ENCODE data around the gene PRPF19.
A peak's percentile ranks its signal among the peaks of the same experiment; 100 is the strongest.

PRPF19 gene

DNA sequence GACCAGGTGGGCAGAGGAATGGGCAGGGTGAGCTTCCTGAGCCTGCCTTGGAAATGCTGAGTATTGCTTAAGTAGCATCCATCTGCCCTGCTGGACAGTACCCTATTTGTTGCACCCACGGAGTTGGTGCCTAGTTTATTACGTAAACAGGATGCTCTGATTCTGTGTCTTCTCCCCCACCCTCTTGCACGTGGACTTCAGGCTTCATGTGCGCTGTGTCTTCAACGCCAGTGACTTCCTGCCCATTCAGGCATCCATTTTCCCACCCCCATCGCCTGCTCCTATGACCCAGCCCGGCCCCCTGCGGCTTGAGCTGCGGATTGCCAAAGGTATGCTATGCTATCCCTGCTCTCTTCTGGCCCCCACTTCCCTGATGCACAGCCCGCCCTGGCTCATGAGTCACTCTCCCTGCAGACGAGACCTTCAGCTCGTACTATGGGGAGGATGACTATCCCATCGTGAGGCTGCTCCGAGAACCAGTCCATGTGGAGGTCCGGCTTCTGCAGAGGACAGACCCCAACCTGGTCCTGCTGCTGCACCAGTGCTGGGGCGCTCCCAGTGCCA lies 33.3 kb downstream of the PRPF19 start:
- DNase-seq (ENCODE audit: low spot score), result peak; percentile 78

DNA sequence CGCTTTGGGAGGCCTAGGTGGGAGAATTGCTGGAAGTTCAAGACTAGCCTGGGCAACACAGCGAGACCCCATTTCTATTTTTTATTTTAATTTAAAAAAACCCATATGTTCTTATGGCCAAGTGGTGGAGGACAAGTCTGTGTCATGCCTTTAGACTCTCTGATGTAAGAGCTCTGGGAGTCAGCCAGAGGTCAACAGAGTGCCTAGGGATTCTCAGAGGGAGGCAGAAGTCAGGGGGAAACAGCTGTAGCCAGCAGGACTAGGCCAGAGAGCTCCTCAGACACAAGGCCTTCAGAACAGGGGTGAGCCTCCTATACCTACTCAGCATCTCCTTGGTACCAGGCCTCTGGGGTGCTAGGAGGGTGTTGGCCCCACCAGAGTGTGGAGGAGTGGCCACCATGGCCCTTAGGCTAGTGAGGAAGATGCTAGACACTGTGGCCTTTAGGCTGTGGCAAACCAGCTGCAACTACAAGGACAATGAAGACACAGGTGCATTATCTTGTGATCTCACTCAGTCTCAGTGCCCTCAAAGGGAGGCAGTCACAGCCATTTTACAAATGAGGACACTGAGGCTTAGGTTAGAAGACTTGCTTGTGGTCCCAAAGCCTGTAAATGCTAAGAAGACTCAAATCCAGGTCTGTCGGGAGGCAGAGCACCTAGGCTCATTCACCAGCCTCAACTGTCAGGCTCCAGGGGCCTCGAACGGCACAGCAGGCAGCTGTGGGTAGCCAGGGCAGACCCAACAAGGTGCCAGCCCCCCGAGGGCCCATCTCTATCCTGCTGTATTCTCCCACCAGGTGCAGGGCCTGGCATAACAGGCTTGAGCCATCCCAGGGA lies 34.0 kb downstream of the PRPF19 start:
- DNase-seq (ENCODE audit: low spot score), result no peak

DNA sequence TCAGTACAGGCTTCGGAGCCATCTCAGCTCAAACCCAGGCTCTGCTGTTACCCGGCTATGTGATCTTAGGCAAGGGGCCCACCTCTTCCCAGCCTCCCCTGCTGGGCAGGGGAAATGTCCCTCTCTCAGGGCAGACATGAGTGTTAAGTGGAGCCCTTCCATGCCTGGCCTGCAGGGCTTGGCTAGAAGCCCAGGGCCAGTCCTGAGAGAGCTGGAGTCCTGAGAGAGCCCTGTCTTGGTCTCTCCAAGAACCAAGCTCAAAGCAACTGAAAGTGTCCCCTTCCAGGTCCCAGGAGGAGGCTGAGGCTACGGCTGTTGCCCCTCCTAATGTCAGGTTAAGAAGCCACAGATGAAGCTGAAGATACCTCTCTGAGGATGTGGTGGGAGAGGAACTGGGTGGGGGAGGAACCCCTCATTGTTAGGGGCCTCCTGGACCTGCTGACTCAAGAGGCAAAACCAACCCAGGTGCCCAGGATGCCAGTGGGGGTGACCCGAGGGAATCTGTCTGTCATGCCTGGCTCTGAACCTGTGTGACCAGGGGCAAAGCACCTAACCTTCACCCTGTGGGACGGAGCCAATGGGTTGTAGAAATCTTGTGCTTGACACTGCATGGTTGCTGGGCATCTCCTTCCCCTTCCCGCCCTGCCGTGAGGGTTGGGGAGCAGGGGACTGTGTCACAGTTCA lies 34.9 kb downstream of the PRPF19 start:
- DNase-seq (ENCODE audit: low spot score), result no peak

DNA sequence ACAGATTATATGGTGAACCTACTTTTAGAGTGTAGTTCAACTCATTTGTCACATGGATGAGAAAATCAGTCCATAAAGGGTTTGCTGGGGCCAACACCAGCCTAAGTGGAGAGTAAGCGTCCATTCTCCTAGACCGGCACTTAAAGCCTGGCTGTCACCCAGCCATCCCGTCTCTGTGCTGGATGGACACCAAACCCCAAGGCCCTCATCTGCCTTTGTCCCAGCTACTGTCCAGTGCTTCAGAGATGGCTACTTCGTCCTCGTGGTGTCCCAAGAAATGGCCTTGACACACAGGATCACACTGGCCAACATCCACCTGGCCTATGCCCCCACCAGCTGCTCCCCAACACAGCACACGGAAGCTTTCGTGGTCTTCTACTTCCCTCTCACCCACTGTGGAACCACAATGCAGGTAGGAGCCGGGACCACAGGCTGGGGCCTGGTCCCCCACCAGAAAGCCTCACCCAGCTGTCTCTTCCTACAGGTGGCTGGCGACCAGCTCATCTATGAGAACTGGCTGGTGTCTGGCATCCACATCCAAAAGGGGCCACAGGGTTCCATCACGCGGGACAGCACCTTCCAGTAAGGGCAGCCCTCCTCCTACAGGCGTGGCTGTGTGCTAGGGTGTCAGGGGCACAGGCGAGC lies 35.5 kb downstream of the PRPF19 start:
- no peak for DNase-seq (ENCODE audit: low spot score)

DNA sequence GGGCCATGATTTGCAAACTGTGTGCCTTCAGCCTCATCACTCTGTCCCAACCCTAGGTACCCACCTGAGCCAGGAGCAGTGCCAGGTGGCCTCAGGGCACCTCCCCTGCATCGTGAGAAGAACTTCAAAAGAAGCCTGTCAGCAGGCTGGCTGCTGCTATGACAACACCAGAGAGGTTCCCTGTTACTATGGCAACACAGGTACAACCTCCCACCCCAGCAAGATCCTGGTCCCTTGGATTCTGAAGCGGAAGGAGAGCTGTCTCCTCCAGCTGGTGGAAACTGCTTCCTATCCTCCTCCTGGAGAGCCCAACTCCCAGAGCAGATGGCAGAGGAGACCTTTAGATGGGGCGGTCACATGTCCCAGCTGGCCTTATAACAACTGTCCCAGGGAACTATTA lies 36.1 kb downstream of the PRPF19 start:
- DNase-seq (ENCODE audit: low spot score), result no peak

DNA sequence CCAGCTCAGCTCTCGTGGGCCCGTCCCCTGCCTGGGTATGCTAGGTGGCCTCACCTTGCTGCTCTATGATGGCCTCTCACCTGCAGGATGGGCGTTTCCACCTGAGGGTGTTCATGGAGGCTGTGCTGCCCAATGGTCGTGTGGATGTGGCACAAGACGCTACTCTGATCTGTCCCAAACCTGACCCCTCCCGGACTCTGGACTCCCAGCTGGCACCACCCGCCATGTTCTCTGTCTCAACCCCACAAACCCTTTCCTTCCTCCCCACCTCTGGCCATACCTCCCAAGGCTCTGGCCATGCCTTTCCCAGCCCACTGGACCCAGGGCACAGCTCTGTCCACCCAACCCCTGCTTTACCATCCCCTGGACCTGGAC lies 36.9 kb downstream of the PRPF19 start:
- no peak for DNase-seq (ENCODE audit: low spot score)

DNA sequence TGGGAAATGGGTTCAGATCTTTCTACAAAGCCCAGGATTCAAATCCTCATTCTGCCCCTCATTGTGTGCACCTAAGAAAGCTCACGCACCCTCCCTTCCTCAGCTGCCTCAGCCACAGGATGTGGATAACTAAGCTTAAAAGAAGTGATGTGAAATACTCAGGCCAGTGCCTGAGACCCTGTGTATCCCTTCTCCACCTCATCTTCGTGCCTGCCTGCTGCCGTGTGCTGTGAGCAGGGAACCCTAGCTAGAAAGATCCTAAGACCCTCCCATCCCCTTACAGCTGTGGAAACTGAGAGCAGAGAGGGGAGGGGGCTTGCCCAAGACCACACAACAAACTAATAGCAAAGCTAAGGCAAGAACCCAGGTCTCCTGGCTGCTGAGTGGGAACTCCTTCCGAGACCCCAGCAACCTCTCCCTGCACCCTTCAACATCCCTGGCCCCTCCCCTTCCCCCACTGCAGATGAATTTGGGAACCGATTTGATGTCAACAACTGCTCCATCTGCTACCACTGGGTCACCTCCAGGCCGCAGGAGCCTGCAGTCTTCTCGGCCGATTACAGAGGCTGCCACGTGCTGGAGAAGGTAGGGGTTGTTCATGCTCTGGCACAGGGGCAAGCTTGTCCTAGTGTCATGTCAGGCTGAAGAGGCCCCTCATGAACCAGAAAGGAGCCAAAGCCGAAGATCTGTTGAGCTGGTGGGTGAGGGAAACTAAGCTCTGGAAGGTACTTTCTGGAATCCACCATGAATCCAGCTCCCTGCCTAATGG lies 37.5 kb downstream of the PRPF19 start:
- no peak for DNase-seq (ENCODE audit: low spot score)

DNA sequence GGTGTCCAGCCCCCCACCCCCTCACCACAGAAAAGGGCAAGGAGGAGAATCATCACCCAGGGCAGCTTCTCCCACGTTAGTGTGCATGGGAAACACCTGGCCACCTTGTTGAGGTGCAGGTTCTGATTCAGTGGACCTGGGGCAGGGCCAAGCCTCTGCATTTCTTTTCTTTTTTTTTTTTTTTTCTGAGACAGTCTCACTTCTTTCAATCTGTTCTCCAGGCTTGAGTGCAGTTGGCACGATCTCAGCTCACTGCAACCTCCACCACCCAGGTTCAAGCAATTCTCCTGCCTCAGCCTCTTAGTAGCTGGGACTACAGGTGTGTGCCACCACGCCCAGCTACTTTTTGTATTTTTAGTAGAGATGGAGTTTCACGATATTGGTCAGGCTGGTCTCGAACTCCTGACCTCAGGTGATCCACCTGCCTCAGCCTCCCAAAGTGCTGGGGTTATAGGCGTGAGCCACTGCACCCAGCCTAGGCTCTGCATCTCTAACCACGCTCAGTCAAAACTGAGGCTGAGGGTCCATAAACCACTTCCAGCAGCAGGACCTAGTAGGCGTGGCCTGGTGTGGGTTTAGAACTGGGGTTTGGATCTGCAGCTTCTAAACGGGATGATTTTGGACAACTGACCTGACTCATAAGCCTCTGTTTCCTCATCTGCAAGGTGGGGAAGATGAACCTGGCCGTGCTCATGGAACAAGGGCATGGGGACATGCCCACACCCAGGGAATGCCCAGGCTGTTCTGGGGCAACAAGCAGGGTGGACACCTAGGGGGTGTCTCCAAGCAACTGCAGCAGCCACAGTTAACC lies 38.3 kb downstream of the PRPF19 start:
- no peak for DNase-seq (ENCODE audit: low spot score)

DNA sequence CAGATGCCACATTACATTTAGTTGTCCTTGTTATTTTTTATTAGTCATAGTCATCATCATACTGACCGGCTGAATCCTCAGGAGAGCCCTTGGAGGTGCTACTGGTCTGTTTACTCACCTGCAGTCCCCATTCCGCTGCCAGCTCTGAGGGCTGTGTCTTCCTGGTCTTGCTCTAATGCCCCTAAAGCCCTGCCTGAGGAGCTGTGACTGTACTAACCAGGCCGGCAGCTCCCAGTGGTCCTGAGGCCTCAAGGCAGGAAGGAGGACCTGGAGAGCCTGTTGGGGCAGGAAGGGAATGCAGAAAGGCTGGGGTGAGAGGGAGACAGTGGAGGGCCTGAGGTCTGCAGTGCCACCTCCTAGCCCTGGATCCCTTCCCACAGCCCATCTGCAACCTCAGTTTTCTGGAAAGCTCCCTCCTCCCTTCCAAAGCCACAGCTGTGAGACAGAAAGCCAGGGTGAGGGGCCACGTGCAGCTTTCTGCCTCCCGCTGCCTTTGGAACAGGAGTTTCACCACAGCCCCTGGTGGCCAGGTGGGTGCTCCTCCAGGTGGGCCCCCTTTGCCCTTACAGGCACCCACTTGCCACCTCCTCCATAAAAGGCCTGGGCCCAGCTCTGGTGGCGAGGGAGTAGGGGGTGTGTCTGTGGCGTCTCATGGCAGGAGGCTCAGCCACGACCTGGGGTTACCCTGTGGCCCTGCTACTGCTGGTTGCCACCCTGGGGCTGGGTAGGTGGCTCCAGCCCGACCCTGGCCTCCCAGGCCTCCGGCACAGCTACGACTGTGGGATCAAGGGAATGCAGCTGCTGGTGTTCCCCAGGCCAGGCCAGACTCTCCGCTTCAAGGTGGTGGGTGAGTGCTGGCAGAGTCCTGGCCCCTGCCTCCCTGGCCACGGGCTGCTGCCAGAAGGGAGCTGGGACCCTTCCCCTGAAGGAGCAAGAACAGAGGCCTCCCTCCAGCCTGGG lies 39.2 kb downstream of the PRPF19 start, which contains the start of gene ZP1:
ZP1 (plus strand) TSS at position 632 of the 960 bp plus-strand sequence; CDS start at position 652, 20 bp downstream.
- no peak for DNase-seq (ENCODE audit: low spot score)

DNA sequence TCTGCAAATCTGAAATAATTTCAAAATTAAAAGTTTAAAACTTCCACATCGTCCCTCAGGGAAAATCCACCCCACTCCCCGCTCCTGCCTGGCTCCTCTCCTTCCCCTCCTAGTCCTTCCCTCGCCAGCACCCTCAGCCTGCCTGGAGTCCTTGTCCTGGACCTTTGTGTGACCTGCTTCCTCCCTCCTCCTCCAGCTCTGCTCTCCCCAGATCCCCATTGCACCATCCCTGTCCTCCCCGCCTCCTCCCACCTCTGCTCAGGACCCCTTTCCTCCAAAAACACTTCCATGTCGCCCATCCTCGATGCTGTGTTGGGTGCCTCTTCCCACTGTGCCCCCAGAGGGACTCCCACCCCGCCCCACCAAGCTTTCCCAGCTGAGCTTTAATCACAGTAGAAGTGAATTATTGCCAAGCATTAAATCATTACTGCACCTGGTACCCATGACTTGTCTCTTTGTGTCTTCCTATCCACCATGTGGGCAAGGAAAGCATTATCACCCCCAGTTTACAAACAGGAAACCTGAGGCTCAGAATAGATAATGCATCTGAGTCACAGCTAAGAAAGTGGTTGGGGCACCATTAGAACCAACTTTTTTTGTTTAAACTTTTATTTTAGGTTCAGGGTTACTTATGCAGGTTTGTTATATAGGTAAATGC lies 41.4 kb downstream of the PRPF19 start:
- DNase-seq (ENCODE audit: low spot score), result no peak

DNA sequence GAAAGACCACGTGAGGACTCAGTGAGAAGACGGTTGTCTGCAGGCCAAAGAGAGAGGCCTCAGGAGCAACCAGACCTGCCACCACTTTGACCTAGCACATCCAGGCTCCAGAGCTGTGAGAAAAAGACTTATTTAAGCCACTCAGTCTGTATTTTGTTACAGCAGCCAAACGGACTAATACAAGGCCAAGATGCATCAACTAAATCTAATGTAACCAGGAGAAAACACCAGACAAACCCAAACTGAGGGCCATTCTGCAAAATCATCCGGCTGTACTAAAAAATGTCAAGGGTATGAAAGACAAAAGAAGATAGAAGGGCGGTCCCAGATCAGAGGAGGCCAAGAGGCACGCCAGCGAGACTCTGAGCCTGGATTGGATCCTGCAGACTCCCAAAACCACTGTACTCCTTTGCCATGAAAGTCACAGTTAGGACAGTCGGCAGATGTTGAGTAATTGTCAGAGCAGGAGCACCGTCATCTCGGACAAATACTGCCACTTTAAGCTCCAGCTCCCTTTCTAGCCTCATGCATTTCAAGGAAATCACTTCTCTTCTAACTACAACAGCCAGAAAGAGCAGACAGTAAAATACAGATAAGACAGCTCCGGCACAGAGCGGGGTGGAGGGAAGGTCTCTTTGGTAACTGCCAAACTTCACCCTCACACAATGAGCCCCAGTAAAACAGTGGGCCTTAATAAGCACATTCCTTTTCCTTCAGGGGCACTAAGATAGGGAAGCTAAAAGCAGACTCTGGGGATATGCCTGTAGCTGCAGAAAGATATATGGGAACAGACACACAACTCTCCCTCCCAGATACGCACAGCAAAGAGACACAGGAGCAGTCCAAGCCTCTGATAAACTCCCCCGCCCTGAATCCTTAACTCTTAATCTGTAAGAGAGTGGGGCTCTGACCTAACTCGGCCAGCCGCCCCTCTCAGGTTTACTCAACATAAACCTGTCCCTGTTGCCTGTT lies 42.5 kb downstream of the PRPF19 start:
- DNase-seq (ENCODE audit: low spot score), result no peak

DNA sequence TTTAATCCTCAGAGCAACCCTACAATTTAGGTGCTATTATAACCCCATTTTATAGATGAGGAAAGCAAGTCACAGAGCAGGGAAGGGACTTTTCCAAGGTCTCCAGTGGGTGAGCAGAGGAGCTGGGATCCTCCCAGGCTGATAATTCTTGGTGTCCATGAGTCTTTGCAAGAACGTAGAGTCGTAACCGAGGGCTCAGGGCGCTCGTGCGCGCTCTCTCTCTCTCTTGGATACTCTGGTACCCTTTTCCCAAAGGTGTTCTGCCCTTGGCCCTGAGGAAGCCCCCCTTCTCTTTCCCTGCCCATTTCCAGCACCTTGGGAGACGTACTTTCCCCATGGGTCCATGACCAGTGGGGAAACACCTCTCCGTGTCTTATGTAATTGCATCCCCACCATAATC lies 44.2 kb downstream of the PRPF19 start:
- DNase-seq (ENCODE audit: low spot score), result no peak

DNA sequence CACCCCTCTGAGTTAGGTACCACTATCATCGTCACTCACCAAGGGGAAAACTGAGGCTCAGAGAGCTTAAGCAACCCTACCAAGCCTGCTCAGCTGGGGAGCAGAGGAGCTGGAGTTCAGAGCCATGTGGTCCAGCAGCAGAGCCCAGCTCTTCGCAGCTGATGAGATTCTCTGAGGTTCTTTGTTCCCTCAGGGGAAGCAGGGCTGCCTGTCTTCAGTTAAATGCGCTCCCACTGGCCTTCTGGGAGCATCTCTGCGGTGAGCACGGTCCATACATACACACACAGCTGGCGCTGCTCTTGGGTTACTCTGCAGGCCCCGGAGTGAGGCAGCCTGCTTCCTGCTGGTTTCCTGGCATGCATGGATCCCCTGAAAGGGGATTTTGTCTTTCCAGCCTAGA lies 45.4 kb downstream of the PRPF19 start:
- no peak for DNase-seq (ENCODE audit: low spot score)

DNA sequence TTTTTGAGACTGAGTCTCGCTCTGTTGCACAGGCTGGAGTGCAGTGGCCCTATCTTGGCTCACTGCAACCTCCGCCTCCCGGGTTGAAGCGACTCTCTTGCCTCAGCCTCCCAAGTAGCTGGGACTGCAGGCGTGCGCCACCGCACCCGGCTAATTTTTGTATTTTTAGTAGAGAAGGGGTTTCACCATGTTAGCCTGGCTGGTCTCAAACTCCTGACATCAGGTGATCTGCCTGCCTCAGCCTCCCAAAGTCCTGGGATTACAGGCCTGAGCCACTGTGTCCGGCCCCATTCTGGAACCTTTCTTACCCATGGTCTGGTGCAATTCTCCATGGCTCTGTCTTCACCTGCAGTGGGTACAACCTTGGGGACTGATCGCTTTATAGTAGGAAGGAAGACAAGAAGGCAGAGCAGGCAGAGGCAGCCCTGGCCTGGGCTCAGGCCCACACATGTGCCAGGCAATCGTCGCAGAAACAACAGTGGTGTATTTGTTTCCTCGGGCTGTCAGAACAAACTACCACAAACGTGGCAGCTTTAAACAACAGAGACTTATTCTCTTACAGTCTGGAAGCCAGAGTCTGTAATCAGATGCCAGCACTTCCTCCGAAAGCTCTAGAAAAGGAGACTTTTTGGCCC lies 46.7 kb downstream of the PRPF19 start:
- no peak for DNase-seq (ENCODE audit: low spot score)

DNA sequence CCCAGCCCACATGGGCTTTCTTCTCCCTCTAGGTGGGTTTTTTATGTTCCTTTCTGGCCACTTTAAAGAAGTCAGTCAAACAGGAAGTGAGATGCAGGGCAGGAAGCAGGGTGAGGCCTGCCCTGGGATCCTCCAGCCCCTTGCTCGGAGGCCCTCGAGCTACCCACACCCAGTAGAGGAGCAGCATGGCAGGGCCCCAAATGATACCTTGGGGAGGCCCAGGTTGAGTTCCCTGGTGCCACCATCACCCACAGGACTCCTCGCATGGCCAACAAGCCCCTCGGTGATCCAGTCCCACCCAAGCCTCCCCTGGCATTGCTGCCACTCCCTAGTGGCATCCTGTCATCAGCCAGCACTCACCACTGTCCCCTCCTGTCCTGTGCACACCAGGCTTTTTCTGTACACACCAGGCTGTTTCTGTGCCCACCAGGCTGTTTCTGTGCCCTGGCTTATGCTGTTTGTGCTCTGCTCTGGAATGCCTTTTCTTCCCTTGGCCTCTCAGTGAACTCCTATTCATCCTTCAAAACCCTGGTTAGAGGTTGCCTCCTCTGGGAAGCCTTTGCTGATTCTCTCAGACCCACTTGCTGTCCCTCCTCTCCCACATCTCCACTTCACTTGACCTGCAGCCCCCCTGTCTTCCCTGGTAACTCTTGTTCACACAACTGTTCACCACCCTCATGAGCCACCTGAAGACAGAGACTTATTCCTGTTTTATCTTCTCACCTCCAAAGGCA lies 47.5 kb downstream of the PRPF19 start:
- no peak for DNase-seq (ENCODE audit: low spot score)

DNA sequence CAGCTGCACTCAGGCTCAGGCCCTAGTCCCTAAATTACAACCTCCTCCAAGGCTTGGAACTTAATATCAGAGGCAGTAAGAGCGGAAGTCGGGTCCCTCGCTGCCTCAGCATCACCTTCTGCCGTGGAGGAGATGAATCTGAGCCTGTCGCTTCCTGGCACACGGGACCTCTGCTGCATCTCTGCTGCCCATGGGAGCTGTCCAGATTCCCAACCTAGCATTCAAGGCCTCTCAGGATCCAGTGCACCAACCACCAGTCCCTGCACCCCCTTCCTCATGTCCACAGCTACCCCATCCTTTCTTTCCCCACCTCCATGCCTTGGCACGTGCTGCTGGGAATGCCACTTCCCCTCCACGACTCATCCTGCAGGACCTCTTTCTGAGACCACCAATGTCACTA lies 48.1 kb downstream of the PRPF19 start:
- no peak for DNase-seq (ENCODE audit: low spot score)
